ENCODE measurements around the gene CEACAM19. TPM values are rescaled to one million over a fixed set of nuclear protein-coding genes. Genes with fewer than 3 reads are reported as not detected.

CEACAM19 gene
- total and polyA plus RNA-seq, 2 of the 8 experiments (the other 6 are each of a cell fraction or from before 2014, with no cell fraction given) = 3.1 to 3.4 TPM

DNA sequence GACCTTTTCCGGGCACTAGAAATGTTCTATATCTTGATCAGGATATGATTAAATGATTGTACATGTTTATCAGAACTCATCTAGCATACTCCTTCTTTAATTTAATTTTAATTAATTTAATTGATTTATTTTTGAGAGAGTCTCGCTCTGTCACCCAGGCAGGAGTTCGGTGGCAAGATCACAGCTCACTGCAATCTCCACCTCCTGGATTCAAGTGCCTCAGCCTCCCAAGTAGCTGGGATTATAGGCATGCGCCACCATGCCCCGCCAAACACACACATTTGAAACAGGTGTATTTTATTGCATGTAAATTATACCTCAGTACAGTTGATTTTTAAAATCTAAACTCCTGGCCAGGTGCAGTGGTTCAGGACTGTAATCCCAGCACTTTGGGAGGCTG, 59.8 kb downstream of the CEACAM19 start:
- Histone ChIP-seq H3K23me2 (ENCODE audit: low read depth, low read length) (no peaks in the 10 kb centered on the region), H4K8ac (ENCODE audit: extremely low read depth, insufficient read depth, low read length) (no peak overlapping the region), H3K27me3 (replicated peaks in 1 of 4; ENCODE audit: control insufficient read depth in 3 of 4, extremely low read depth in 1 of 4, insufficient read depth in 3 of 4, low read length in 3 of 4) (no peaks in the 10 kb centered on the region), H3K4me2 (ENCODE audit: insufficient read depth in 1 of 2, low read depth in 2 of 2, low read length in 2 of 2) (no peak overlapping the region), H3K14ac (ENCODE audit: insufficient read length) (no peak overlapping the region), H4K5ac (ENCODE audit: insufficient read length, low read depth, low read length) (no peak overlapping the region), H2AK5ac (ENCODE audit: low read depth, low read length) (no peak overlapping the region), H3K9ac (replicated peaks in 1 of 4; ENCODE audit: extremely low read depth in 1 of 4, low read depth in 3 of 4, low read length in 3 of 4) (no peak overlapping the region), H3K79me2 (ENCODE audit: control insufficient read depth in 1 of 2, insufficient read depth in 2 of 2, low read length in 2 of 2) (no peaks in the 10 kb centered on the region), H2BK15ac (ENCODE audit: low read length) (no peak overlapping the region), H3K79me1 (ENCODE audit: low read depth, low read length) (no peaks in the 10 kb centered on the region), H4K20me1 (replicated peaks in 1 of 2; ENCODE audit: control insufficient read depth in 1 of 2, insufficient read depth in 2 of 2, low read length in 2 of 2) (no peaks in the 10 kb centered on the region), H3K18ac (ENCODE audit: extremely low read depth, low read length) (no peak overlapping the region), H3K9me3 (ENCODE audit: insufficient read depth in 2 of 2, low read depth in 1 of 2, low read length in 1 of 2) (no peaks in the 10 kb centered on the region), H3K56ac (replicated peaks; ENCODE audit: insufficient read length, low read depth, low read length) (no peak overlapping the region), H3K4me3 (ENCODE audit: extremely low read depth in 1 of 4, insufficient read depth in 2 of 4, low read depth in 3 of 4, low read length in 4 of 4) (no peak overlapping the region), H3K4me1 (replicated peaks in 1 of 4; ENCODE audit: control insufficient read depth in 3 of 4, insufficient read depth in 4 of 4, low read length in 3 of 4) (no peaks in the 10 kb centered on the region), H2BK120ac (replicated peaks; ENCODE audit: low read depth, low read length) (no peak overlapping the region), H4K91ac (replicated peaks; ENCODE audit: insufficient read length, low read length) (no peak overlapping the region), H2BK5ac (ENCODE audit: low read depth, low read length) (no peak overlapping the region), H2BK12ac (ENCODE audit: low read depth, low read length) (no peak overlapping the region), H3K4ac (replicated peaks; ENCODE audit: insufficient read length, low read depth, low read length) (no peak overlapping the region), H3K23ac (ENCODE audit: insufficient read length) (no peak overlapping the region), H3K36me3 (ENCODE audit: control insufficient read depth in 2 of 4, insufficient read depth in 4 of 4, low read length in 3 of 4) (no peaks in the 10 kb centered on the region), H2AFZ (ENCODE audit: low read length) (no peak overlapping the region), H3K27ac (ENCODE audit: low read depth, low read length) (no peak overlapping the region), H2BK20ac (ENCODE audit: low read length) (no peak overlapping the region)
- ChIA-PET CTCF (ENCODE audit: partially characterized antibody) (interaction anchor here (0.6 to 20.6 kb wide), 9 partner anchors 8 to 114 kb away, joined by 4 to 468 read pairs (median 5); partner anchors contain the start of gene BCAM), POLR2A (ENCODE audit: partially characterized antibody) (interaction anchor here (1.3 kb wide), 1 partner anchor 9 kb away, joined by 3 read pairs; no protein-coding TSS in a partner anchor)
- WGBS, 2 experiments (ENCODE audit: extremely low coverage in 1 of 2, insufficient coverage in 1 of 2, insufficient read length in 1 of 2, insufficient replicate concordance in 2 of 2, low coverage in 1 of 2, low lambda C conversion rate in 2 of 2, missing lambda C conversion rate in 1 of 2) = 95% methylated on average over 5 of the region's 5 CpGs; no CpG with 5 or more reads in 1 of the 2 experiments
- no peak for DNase-seq (ENCODE audit: low read depth in 1 of 2, low spot score in 2 of 2)
- FAIRE-seq = no peak
- TF ChIP-seq TCF12 (IDR thresholded peaks at IDR 0.05; ENCODE audit: low read depth, low read length) = no peak
- no peak for TF ChIP-seq EP300 (IDR thresholded peaks at IDR 0.05; ENCODE audit: borderline replicate concordance in 1 of 2, low read depth in 2 of 2, low read length in 2 of 2)
- no peak for TF ChIP-seq NANOG (IDR thresholded peaks at IDR 0.05; ENCODE audit: insufficient read depth, low read depth, low read length, poor library complexity, severe bottlenecking)
